ENCODE results near the gene IQCH. TPM values are rescaled to one million over a fixed set of nuclear protein-coding genes. Genes with fewer than 3 reads are reported as not detected.

The IQCH gene
- polyA plus RNA-seq, 2 of the 4 experiments (the other 2 are of a cell fraction) = 1.5 to 3.8 TPM

DNA sequence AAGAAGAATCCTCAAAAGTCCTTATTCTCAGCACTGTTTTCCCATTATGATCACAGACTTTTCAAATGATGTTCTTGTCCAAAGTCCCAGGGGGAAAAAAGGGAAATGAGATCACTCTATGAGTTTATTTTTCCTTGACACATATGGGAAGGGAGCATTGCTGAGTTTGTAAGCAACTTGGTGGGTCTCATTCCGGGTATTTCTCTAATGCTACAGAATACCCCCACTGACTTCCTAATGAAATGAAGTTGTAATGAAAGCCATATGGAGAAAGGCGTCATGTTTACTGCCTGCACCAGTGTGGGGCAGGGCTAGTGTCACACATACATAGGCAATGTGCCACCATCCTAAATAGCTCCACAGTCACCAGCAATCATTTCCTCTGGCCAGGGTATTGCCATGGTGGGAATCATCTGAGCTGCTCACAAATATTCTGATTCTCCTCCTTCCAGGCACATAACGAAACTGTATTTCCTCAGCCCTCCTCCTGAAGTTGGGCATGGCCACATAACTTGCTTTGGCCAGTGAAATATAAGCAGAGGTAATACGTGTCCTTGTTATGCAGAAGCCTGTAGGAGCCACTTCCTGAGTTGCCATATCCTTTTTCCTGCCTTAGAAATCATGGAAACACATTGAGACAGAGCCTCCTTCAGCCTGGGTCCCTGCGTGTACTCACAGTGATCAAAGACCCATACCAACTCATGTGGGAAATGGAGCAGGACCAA is 225.4 kb downstream of the IQCH start:
- Histone ChIP-seq H3K4me3 (no peak overlapping the region), H3K4me1 (no peaks in the 10 kb centered on the region), H3K9me3 (no peaks in the 10 kb centered on the region), H3K27ac (no peak overlapping the region), H3K4me2 (no peak overlapping the region)
- POLR2A ChIA-PET = no interaction called here
- TF ChIP-seq NR3C1 (IDR thresholded peaks at IDR 0.05) (no peak), POLR2AphosphoS2 (conservative IDR thresholded peaks at IDR 0.05; ENCODE audit: low read length) (no peak), MYC (IDR thresholded peaks at IDR 0.05; ENCODE audit: borderline replicate concordance, low read length) (no peak), MAFK (IDR thresholded peaks at IDR 0.05; ENCODE audit: partially characterized antibody) (no peak), KDM5A (IDR thresholded peaks at IDR 0.05) (no peak), RAD21 (conservative IDR thresholded peaks at IDR 0.05 in 1 of 2, IDR thresholded peaks at IDR 0.05 in 1 of 2) (no peak), SREBF2 (IDR thresholded peaks at IDR 0.05) (no peak), NFE2L2 (conservative IDR thresholded peaks at IDR 0.05; ENCODE audit: low read length) (no peak)
- DNase-seq (ENCODE audit: low read depth in 1 of 2, low spot score in 1 of 2) (no peak), ATAC-seq (no peak), FAIRE-seq (peak; percentile 7)
- CTCF ChIA-PET = interaction anchor here (1.1 kb wide), 1 partner anchor 47 kb away, joined by 3 read pairs; no protein-coding TSS in a partner anchor
- 65% methylated on average over 5 of the region's 5 CpGs for WGBS (ENCODE audit: missing lambda C conversion rate)

- no peak overlapping the region for H3K4me2 ChIP-seq
- ATAC-seq (no peak), DNase-seq (ENCODE audit: low read depth in 1 of 2, low spot score in 1 of 2) (no peak), FAIRE-seq (no peak)
- ChIA-PET CTCF (interaction anchor here (1.1 to 1.5 kb wide), 2 partner anchors 14 to 46 kb away, joined by 3 read pairs; no protein-coding TSS in a partner anchor), POLR2A (no interaction called here)
- H3K4me3 ChIP-seq = no peak overlapping the region
- WGBS (ENCODE audit: missing lambda C conversion rate) = 86% methylated on average over 1 of the region's 1 CpG
- TF ChIP-seq RFX5 (IDR thresholded peaks at IDR 0.05) (no peak), FOXS1 (CRISPR knock-in tag; IDR thresholded peaks at IDR 0.05) (no peak), SREBF2 (IDR thresholded peaks at IDR 0.05) (no peak), CBX2 (IDR thresholded peaks at IDR 0.05; ENCODE audit: borderline replicate concordance, low read depth) (no peak), PHF8 (IDR thresholded peaks at IDR 0.05; ENCODE audit: borderline replicate concordance, low read depth) (no peak), NPAS2 (CRISPR knock-in tag; IDR thresholded peaks at IDR 0.05; ENCODE audit: borderline replicate concordance) (no peak), ESRRA (IDR thresholded peaks at IDR 0.05; ENCODE audit: borderline replicate concordance, low read length) (no peak), GATA3 (IDR thresholded peaks at IDR 0.05; ENCODE audit: borderline replicate concordance) (no peak), ZC3H11A (IDR thresholded peaks at IDR 0.05) (no peak)
- TF ChIP-seq, protein P1, sequence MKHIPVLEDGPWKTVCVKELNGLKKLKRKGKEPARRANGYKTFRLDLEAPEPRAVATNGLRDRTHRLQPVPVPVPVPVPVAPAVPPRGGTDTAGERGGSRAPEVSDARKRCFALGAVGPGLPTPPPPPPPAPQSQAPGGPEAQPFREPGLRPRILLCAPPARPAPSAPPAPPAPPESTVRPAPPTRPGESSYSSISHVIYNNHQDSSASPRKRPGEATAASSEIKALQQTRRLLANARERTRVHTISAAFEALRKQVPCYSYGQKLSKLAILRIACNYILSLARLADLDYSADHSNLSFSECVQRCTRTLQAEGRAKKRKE (CRISPR knock-in tag; IDR thresholded peaks at IDR 0.05; ENCODE audit: low read depth) = no peak
- H3K4me1 ChIP-seq = no peaks in the 10 kb centered on the region
- H3K9me3 ChIP-seq = no peaks in the 10 kb centered on the region
- H3K27ac ChIP-seq = no peak overlapping the region
These were observed 226.2 kb downstream of the IQCH start for GRCh38 chr15:67480741-67481140.

DNA sequence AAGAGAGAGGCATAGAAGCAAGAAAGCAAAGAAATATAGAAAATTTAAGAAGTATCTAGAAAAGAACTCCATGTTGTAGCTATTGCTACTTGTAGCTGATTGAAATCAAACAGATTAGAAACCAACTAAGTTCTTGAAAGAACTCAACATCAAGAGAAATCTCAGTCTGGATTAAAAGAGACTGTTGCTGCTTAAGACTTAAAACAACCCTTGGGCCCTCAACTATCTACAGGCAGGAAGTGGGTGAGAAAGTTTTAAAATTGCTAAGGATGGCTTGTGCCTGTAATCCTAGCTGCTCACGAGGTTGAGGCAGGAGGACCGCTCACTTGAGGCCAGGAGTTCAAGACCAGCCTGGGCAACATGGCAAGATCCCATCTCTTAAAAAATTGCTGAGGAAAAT is 227.1 kb downstream of the IQCH start:
- no peaks in the 10 kb centered on the region for H3K9me3 ChIP-seq
- TF ChIP-seq, protein P2, sequence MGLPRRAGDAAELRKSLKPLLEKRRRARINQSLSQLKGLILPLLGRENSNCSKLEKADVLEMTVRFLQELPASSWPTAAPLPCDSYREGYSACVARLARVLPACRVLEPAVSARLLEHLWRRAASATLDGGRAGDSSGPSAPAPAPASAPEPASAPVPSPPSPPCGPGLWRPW (IDR thresholded peaks at IDR 0.05) = no peak
- TF ChIP-seq BHLHE40 (IDR thresholded peaks at IDR 0.05; ENCODE audit: low read depth, low read length) (no peak), CBX8 (IDR thresholded peaks at IDR 0.05) (no peak), RCOR1 (IDR thresholded peaks at IDR 0.05; ENCODE audit: low read depth, low read length) (no peak)
- H3K27ac ChIP-seq = no peak overlapping the region
- FAIRE-seq (no peak), DNase-seq (ENCODE audit: low read depth in 1 of 2, low spot score in 1 of 2) (no peak), ATAC-seq (no peak)
- ChIA-PET POLR2A (no interaction called here), CTCF (interaction anchor here (1.1 to 2.2 kb wide), 3 partner anchors 13 to 25 kb away, joined by 3 to 11 read pairs (median 3); no protein-coding TSS in a partner anchor)
- 66% methylated on average over 2 of the region's 2 CpGs for WGBS (ENCODE audit: missing lambda C conversion rate)
- H3K4me1 ChIP-seq = no peaks in the 10 kb centered on the region
- H3K4me3 ChIP-seq = no peak overlapping the region
- no peak overlapping the region for H3K4me2 ChIP-seq

All from A549 (cell line).